Activated CD4-positive, alpha-beta memory T cell treated with anti-CD3 and anti-CD28 coated beads, Interleukin-2, amount 10 ng/mL, durations not matched to agents 7 days and 5 days (primary cell): Measurements from ENCODE around the gene FAM221B. TPM values are rescaled to one million over a fixed set of nuclear protein-coding genes. Genes with fewer than 3 reads are reported as not detected.

Source experiments
- CTCF ChIA-PET: fragments of 350-600 bp; sonication (Branson Sonifier 250); formaldehyde crosslinking; loops from one replicate; lab custom pipeline; 2021; ENCODE audit warnings: antibody characterized with exemption, inconsistent platforms; lab: Charles Lee
- POLR2A ChIA-PET: fragments of 350-600 bp; sonication (Branson Sonifier 250); formaldehyde crosslinking; loops from one replicate; lab custom pipeline; 2021; ENCODE audit warnings: antibody characterized with exemption; lab: Charles Lee
- DNase-seq: peaks from one replicate; pipeline ENCODE4 v3.0.0-alpha.2; 2020
- H3K27ac Mint-ChIP-seq: one replicate; pipeline ENCODE4 v1.8.0; 2021; ENCODE audit warnings: mild to moderate bottlenecking, mixed read lengths
- H3K27me3 Mint-ChIP-seq: one replicate; pipeline ENCODE4 v1.8.0; 2021; ENCODE audit warnings: mixed read lengths
- H3K36me3 Mint-ChIP-seq: one replicate; pipeline ENCODE4 v1.8.0; 2021; ENCODE audit warnings: low read depth, mixed read lengths
- H3K4me1 Mint-ChIP-seq: one replicate; pipeline ENCODE4 v1.8.0; 2021; ENCODE audit warnings: mixed read lengths
- H3K4me3 Mint-ChIP-seq: one replicate; pipeline ENCODE4 v1.8.0; 2021; ENCODE audit warnings: mild to moderate bottlenecking, mixed read lengths
- H3K9me3 Mint-ChIP-seq: one replicate; pipeline ENCODE4 v1.8.0; 2021; ENCODE audit warnings: mixed read lengths
- total RNA-seq, 2 experiments: library from RNA; stranded (reverse); gene quantifications; one replicate each; pipeline ENCODE4 v1.2.3, GENCODE V29; 2021

The FAM221B gene
- total RNA-seq, 2 experiments from 2014 or later, result not detected

GRCh38 chr9:35771943-35772342 lies 56.6 kb downstream of the FAM221B start:
- Mint-ChIP-seq H3K27me3 (no peaks in the 10 kb centered on the region), H3K9me3 (no peaks in the 10 kb centered on the region), H3K4me1 (no peaks in the 10 kb centered on the region), H3K36me3 (no peaks in the 10 kb centered on the region), H3K4me3 (no peak overlapping the region), H3K27ac (no peak overlapping the region)
- ChIA-PET CTCF (interaction anchor here (0.8 to 1.2 kb wide), 3 partner anchors 8 to 110 kb away, joined by 3 to 4 read pairs (median 4); no protein-coding TSS in a partner anchor), POLR2A (interaction anchor here (2.0 kb wide), 1 partner anchor 11 kb away, joined by 5 read pairs; no protein-coding TSS in a partner anchor)
- DNase-seq, result no peak

GRCh38 chr9:35771534-35771933 lies 57.0 kb downstream of the FAM221B start:
- ChIA-PET CTCF (interaction anchor here (0.6 to 0.8 kb wide), 2 partner anchors 15 to 26 kb away, joined by 3 to 4 read pairs; no protein-coding TSS in a partner anchor), POLR2A (interaction anchor here (1.2 to 2.0 kb wide), 2 partner anchors 11 to 23 kb away, joined by 4 to 5 read pairs; partner anchors contain the start of genes GBA2 and RGP1)
- DNase-seq, result no peak
- H3K36me3 Mint-ChIP-seq, result no peaks in the 10 kb centered on the region
- H3K27me3 Mint-ChIP-seq, result no peaks in the 10 kb centered on the region
- no peak overlapping the region for H3K4me3 Mint-ChIP-seq
- no peaks in the 10 kb centered on the region for H3K4me1 Mint-ChIP-seq
- H3K9me3 Mint-ChIP-seq, result no peaks in the 10 kb centered on the region
- H3K27ac Mint-ChIP-seq, result no peak overlapping the region

GRCh38 chr9:35771075-35771433 lies 57.5 kb downstream of the FAM221B start:
- H3K27me3 Mint-ChIP-seq, result no peaks in the 10 kb centered on the region
- ChIA-PET CTCF (interaction anchor here (0.6 to 0.8 kb wide), 2 partner anchors 14 to 26 kb away, joined by 3 to 4 read pairs; no protein-coding TSS in a partner anchor), POLR2A (interaction anchor here (1.2 to 2.0 kb wide), 2 partner anchors 10 to 23 kb away, joined by 4 to 5 read pairs; partner anchors contain the start of genes GBA2 and RGP1)
- H3K27ac Mint-ChIP-seq, result no peak overlapping the region
- no peaks in the 10 kb centered on the region for H3K4me1 Mint-ChIP-seq
- DNase-seq, result no peak
- no peaks in the 10 kb centered on the region for H3K9me3 Mint-ChIP-seq
- H3K4me3 Mint-ChIP-seq, result no peak overlapping the region
- no peaks in the 10 kb centered on the region for H3K36me3 Mint-ChIP-seq

- H3K27ac Mint-ChIP-seq, result no peak overlapping the region
- no peak overlapping the region for H3K4me3 Mint-ChIP-seq
- H3K27me3 Mint-ChIP-seq, result no peaks in the 10 kb centered on the region
- CTCF ChIA-PET, result interaction anchor here (0.7 to 2.0 kb wide), 4 partner anchors 14 to 295 kb away, joined by 3 to 6 read pairs (median 4); no protein-coding TSS in a partner anchor
- H3K4me1 Mint-ChIP-seq, result no peaks in the 10 kb centered on the region
- no peaks in the 10 kb centered on the region for H3K9me3 Mint-ChIP-seq
- DNase-seq, result no peak
- POLR2A ChIA-PET, result interaction anchor here (2.1 kb wide), 1 partner anchor 21 kb away, joined by 7 read pairs; the partner anchor contains the start of genes GBA2 and RGP1
- H3K36me3 Mint-ChIP-seq, result no peaks in the 10 kb centered on the region
Measured at GRCh38 chr9:35769763-35770162, 58.8 kb downstream of the FAM221B start.

- Mint-ChIP-seq H3K9me3 (no peaks in the 10 kb centered on the region), H3K27ac (no peak overlapping the region), H3K27me3 (no peaks in the 10 kb centered on the region), H3K4me1 (no peaks in the 10 kb centered on the region), H3K36me3 (no peaks in the 10 kb centered on the region), H3K4me3 (no peak overlapping the region)
- POLR2A ChIA-PET, result no interaction called here
- DNase-seq, result no peak
- CTCF ChIA-PET, result interaction anchor here (1.3 kb wide), 1 partner anchor 59 kb away, joined by 3 read pairs; no protein-coding TSS in a partner anchor
Measured at GRCh38 chr9:35767458-35767857, 61.1 kb downstream of the FAM221B start.

GRCh38 chr9:35766997-35767396 lies 61.5 kb downstream of the FAM221B start:
- no peaks in the 10 kb centered on the region for H3K9me3 Mint-ChIP-seq
- DNase-seq, result no peak

More at GRCh38 chr9:35766997-35767396, 61.5 kb downstream of the FAM221B start:
- Mint-ChIP-seq H3K4me1 (no peaks in the 10 kb centered on the region), H3K36me3 (no peaks in the 10 kb centered on the region), H3K4me3 (no peak overlapping the region), H3K27ac (no peak overlapping the region), H3K27me3 (no peaks in the 10 kb centered on the region)
- POLR2A ChIA-PET, result no interaction called here
- CTCF ChIA-PET, result no interaction called here

Other genes starting within 250 kb of the FAM221B start
- 10 to 100 TPM; 31.7 to 32.3 TPM for gene TESK1, start 223.5 kb downstream of the FAM221B start, total RNA-seq
- 10 to 100 TPM; 11.8 to 11.9 TPM for gene CD72, start 210.3 kb downstream of the FAM221B start, total RNA-seq
- gene SIT1, start 177.8 kb downstream of the FAM221B start, total RNA-seq, result 100 to 1,000 TPM; 210 to 214 TPM
- over 10,000 TPM in 1 of 2 experiments, 1,000 to 10,000 TPM in 1; 9,885 to 10,678 TPM for gene RMRP, start 170.7 kb downstream of the FAM221B start, total RNA-seq
- 10 to 100 TPM; 36.6 to 37.7 TPM for gene CCDC107, start 170.4 kb downstream of the FAM221B start, total RNA-seq
- 10 to 100 TPM; 19.1 to 19.9 TPM for gene ARHGEF39, start 163.5 kb downstream of the FAM221B start, total RNA-seq
- gene CA9, start 154.8 kb downstream of the FAM221B start, total RNA-seq, result 1 to 10 TPM; 1.1 to 1.2 TPM
- 1 to 10 TPM; 8.9 to 9.2 TPM for gene TPM2, start 138.8 kb downstream of the FAM221B start, total RNA-seq
- 100 to 1,000 TPM; 341 to 354 TPM for gene TLN1, start 96.5 kb downstream of the FAM221B start, total RNA-seq
- gene CREB3, start 96.1 kb downstream of the FAM221B start, total RNA-seq, result 10 to 100 TPM; 23.2 to 24.1 TPM
- gene GBA2, start 79.5 kb downstream of the FAM221B start, total RNA-seq, result 10 to 100 TPM; 45.8 to 49.1 TPM
- 10 to 100 TPM; 29.1 to 29.5 TPM for gene RGP1, start 79.4 kb downstream of the FAM221B start, total RNA-seq
- gene MSMP, start 74.5 kb downstream of the FAM221B start, total RNA-seq, result under 1 TPM in 1 of 2 experiments, not detected in 1; 0.48 TPM
- 1 to 10 TPM; 7.7 to 8.5 TPM for gene NPR2, start 37.1 kb downstream of the FAM221B start, total RNA-seq
- gene SPAG8, start 16.5 kb downstream of the FAM221B start, total RNA-seq, result 1 to 10 TPM; 2.0 to 2.2 TPM
- gene HINT2, start 13.7 kb downstream of the FAM221B start, total RNA-seq, result 10 to 100 TPM; 77.8 to 79.2 TPM
- 1 to 10 TPM; 3.1 to 3.2 TPM for gene TMEM8B, start 496 bp upstream of the FAM221B start, total RNA-seq
- not detected for gene OR13J1, start 41.7 kb upstream of the FAM221B start, total RNA-seq
- not detected for gene HRCT1, start 77.5 kb upstream of the FAM221B start, total RNA-seq
- not detected for gene SPAAR, start 80.8 kb upstream of the FAM221B start, total RNA-seq
- gene OR2S2, start 129.4 kb upstream of the FAM221B start, total RNA-seq, result not detected
- 1 to 10 TPM; 7.4 to 8.1 TPM for gene RECK, start 208.2 kb upstream of the FAM221B start, total RNA-seq